ENCODE data around the gene BET1. TPM values are rescaled to one million over a fixed set of nuclear protein-coding genes. Genes with fewer than 3 reads are reported as not detected.
"Not testable (repeated sequence)": the region's sequence is repeated elsewhere in the genome, so short reads cannot be mapped to it uniquely, and the experiment has no call there.

BET1 gene
- polyA plus RNA-seq, 1 donor, result 48.5 TPM

- Histone ChIP-seq H3K27me3 (ENCODE audit: control insufficient read depth, insufficient read depth, low read length) (peaks cover 2% of the 10 kb centered on the region), H3K36me3 (ENCODE audit: control insufficient read depth, insufficient read depth, low read length) (no peaks in the 10 kb centered on the region), H3K4me3 (ENCODE audit: low read length) (no peak overlapping the region), H3K4me1 (ENCODE audit: control insufficient read depth, insufficient read depth, low read length) (no peaks in the 10 kb centered on the region), H3K27ac (ENCODE audit: low read length) (no peak overlapping the region), H3K9me3 (ENCODE audit: control insufficient read depth, low read depth, low read length) (no peaks in the 10 kb centered on the region)
- no peak for DNase-seq
Observed at GRCh38 chr7:94044806-94045205, 40.7 kb upstream of the BET1 start.

GRCh38 chr7:94043299-94043698, 39.1 kb upstream of the BET1 start:
- Histone ChIP-seq H3K36me3 (ENCODE audit: control insufficient read depth, insufficient read depth, low read length) (no peaks in the 10 kb centered on the region), H3K9me3 (ENCODE audit: control insufficient read depth, low read depth, low read length) (no peaks in the 10 kb centered on the region), H3K4me1 (ENCODE audit: control insufficient read depth, insufficient read depth, low read length) (no peaks in the 10 kb centered on the region), H3K4me3 (ENCODE audit: low read length) (no peak overlapping the region), H3K27me3 (ENCODE audit: control insufficient read depth, insufficient read depth, low read length) (peaks cover 2% of the 10 kb centered on the region), H3K27ac (ENCODE audit: low read length) (no peak overlapping the region)
- 80% methylated on average over 1 of the region's 1 CpG for WGBS (ENCODE audit: insufficient coverage, low lambda C conversion rate)
- DNase-seq, result no peak

- no peak overlapping the region for H3K27ac ChIP-seq (ENCODE audit: low read length)
- H3K27me3 ChIP-seq (ENCODE audit: control insufficient read depth, insufficient read depth, low read length), result peaks cover 2% of the 10 kb centered on the region
- no peak for DNase-seq
- no CpG with 5 or more reads among the region's 3 CpGs for WGBS (ENCODE audit: insufficient coverage, low lambda C conversion rate)
- no peaks in the 10 kb centered on the region for H3K9me3 ChIP-seq (ENCODE audit: control insufficient read depth, low read depth, low read length)
- H3K4me3 ChIP-seq (ENCODE audit: low read length), result no peak overlapping the region
- no peaks in the 10 kb centered on the region for H3K4me1 ChIP-seq (ENCODE audit: control insufficient read depth, insufficient read depth, low read length)
- no peaks in the 10 kb centered on the region for H3K36me3 ChIP-seq (ENCODE audit: control insufficient read depth, insufficient read depth, low read length)
Observed at GRCh38 chr7:94042381-94042780, 38.2 kb upstream of the BET1 start.

GRCh38 chr7:94041529-94041928, 37.4 kb upstream of the BET1 start:
- Histone ChIP-seq H3K27me3 (ENCODE audit: control insufficient read depth, insufficient read depth, low read length) (no peaks in the 10 kb centered on the region), H3K9me3 (ENCODE audit: control insufficient read depth, low read depth, low read length) (no peaks in the 10 kb centered on the region), H3K4me1 (ENCODE audit: control insufficient read depth, insufficient read depth, low read length) (no peaks in the 10 kb centered on the region), H3K36me3 (ENCODE audit: control insufficient read depth, insufficient read depth, low read length) (no peaks in the 10 kb centered on the region), H3K27ac (ENCODE audit: low read length) (no peak overlapping the region), H3K4me3 (ENCODE audit: low read length) (no peak overlapping the region)
- DNase-seq, result no peak

GRCh38 chr7:94040254-94040653, 36.1 kb upstream of the BET1 start:
- Histone ChIP-seq H3K27ac (ENCODE audit: low read length) (no peak overlapping the region), H3K4me3 (ENCODE audit: low read length) (no peak overlapping the region), H3K36me3 (ENCODE audit: control insufficient read depth, insufficient read depth, low read length) (no peaks in the 10 kb centered on the region), H3K4me1 (ENCODE audit: control insufficient read depth, insufficient read depth, low read length) (no peaks in the 10 kb centered on the region), H3K27me3 (ENCODE audit: control insufficient read depth, insufficient read depth, low read length) (no peaks in the 10 kb centered on the region), H3K9me3 (ENCODE audit: control insufficient read depth, low read depth, low read length) (no peaks in the 10 kb centered on the region)
- DNase-seq, result no peak
- WGBS (ENCODE audit: insufficient coverage, low lambda C conversion rate), result 80% methylated on average over 1 of the region's 2 CpGs

GRCh38 chr7:94039368-94040035, 35.3 kb upstream of the BET1 start:
- no peaks in the 10 kb centered on the region for H3K36me3 ChIP-seq (ENCODE audit: control insufficient read depth, insufficient read depth, low read length)
- 100% methylated on average over 1 of the region's 9 CpGs for WGBS (ENCODE audit: insufficient coverage, low lambda C conversion rate)
- no peak overlapping the region for H3K4me3 ChIP-seq (ENCODE audit: low read length)
- H3K27me3 ChIP-seq (ENCODE audit: control insufficient read depth, insufficient read depth, low read length), result no peaks in the 10 kb centered on the region
- no peaks in the 10 kb centered on the region for H3K9me3 ChIP-seq (ENCODE audit: control insufficient read depth, low read depth, low read length)
- no peak overlapping the region for H3K27ac ChIP-seq (ENCODE audit: low read length)
- no peaks in the 10 kb centered on the region for H3K4me1 ChIP-seq (ENCODE audit: control insufficient read depth, insufficient read depth, low read length)
- DNase-seq, result no peak

GRCh38 chr7:94031865-94032264, 27.7 kb upstream of the BET1 start:
- Histone ChIP-seq H3K36me3 (ENCODE audit: control insufficient read depth, insufficient read depth, low read length) (no peaks in the 10 kb centered on the region), H3K27me3 (ENCODE audit: control insufficient read depth, insufficient read depth, low read length) (no peaks in the 10 kb centered on the region), H3K27ac (ENCODE audit: low read length) (no peak overlapping the region), H3K4me3 (ENCODE audit: low read length) (no peak overlapping the region), H3K4me1 (ENCODE audit: control insufficient read depth, insufficient read depth, low read length) (no peaks in the 10 kb centered on the region), H3K9me3 (ENCODE audit: control insufficient read depth, low read depth, low read length) (no peaks in the 10 kb centered on the region)
- WGBS (ENCODE audit: insufficient coverage, low lambda C conversion rate), result 100% methylated on average over 2 of the region's 2 CpGs
- no peak for DNase-seq

- 80% methylated on average over 2 of the region's 3 CpGs for WGBS (ENCODE audit: insufficient coverage, low lambda C conversion rate)
- Histone ChIP-seq H3K36me3 (ENCODE audit: control insufficient read depth, insufficient read depth, low read length) (no peaks in the 10 kb centered on the region), H3K4me3 (ENCODE audit: low read length) (no peak overlapping the region), H3K27ac (ENCODE audit: low read length) (no peak overlapping the region), H3K27me3 (ENCODE audit: control insufficient read depth, insufficient read depth, low read length) (no peaks in the 10 kb centered on the region), H3K4me1 (ENCODE audit: control insufficient read depth, insufficient read depth, low read length) (no peaks in the 10 kb centered on the region), H3K9me3 (ENCODE audit: control insufficient read depth, low read depth, low read length) (no peaks in the 10 kb centered on the region)
- no peak for DNase-seq
Observed at GRCh38 chr7:94030634-94031033, 26.5 kb upstream of the BET1 start.

- H3K27ac ChIP-seq (ENCODE audit: low read length), result no peak overlapping the region
- H3K9me3 ChIP-seq (ENCODE audit: control insufficient read depth, low read depth, low read length), result no peaks in the 10 kb centered on the region
- no peaks in the 10 kb centered on the region for H3K4me1 ChIP-seq (ENCODE audit: control insufficient read depth, insufficient read depth, low read length)
- H3K4me3 ChIP-seq (ENCODE audit: low read length), result no peak overlapping the region
- no peak for DNase-seq
- no peaks in the 10 kb centered on the region for H3K36me3 ChIP-seq (ENCODE audit: control insufficient read depth, insufficient read depth, low read length)
- 69% methylated on average over 2 of the region's 3 CpGs for WGBS (ENCODE audit: insufficient coverage, low lambda C conversion rate)
- no peaks in the 10 kb centered on the region for H3K27me3 ChIP-seq (ENCODE audit: control insufficient read depth, insufficient read depth, low read length)
Observed at GRCh38 chr7:94029976-94030375, 25.8 kb upstream of the BET1 start.

GRCh38 chr7:94028768-94029167, 24.6 kb upstream of the BET1 start:
- no peak for DNase-seq
- WGBS (ENCODE audit: insufficient coverage, low lambda C conversion rate), result no CpG with 5 or more reads among the region's 1 CpG
- Histone ChIP-seq H3K36me3 (ENCODE audit: control insufficient read depth, insufficient read depth, low read length) (no peaks in the 10 kb centered on the region), H3K27ac (ENCODE audit: low read length) (no peak overlapping the region), H3K27me3 (ENCODE audit: control insufficient read depth, insufficient read depth, low read length) (no peaks in the 10 kb centered on the region), H3K4me3 (ENCODE audit: low read length) (no peak overlapping the region), H3K4me1 (ENCODE audit: control insufficient read depth, insufficient read depth, low read length) (no peaks in the 10 kb centered on the region), H3K9me3 (ENCODE audit: control insufficient read depth, low read depth, low read length) (no peaks in the 10 kb centered on the region)

- not testable (repeated sequence) for H3K9me3 ChIP-seq (ENCODE audit: control insufficient read depth, low read depth, low read length); H3K4me3 ChIP-seq (ENCODE audit: low read length); DNase-seq; H3K27ac ChIP-seq (ENCODE audit: low read length); H3K27me3 ChIP-seq (ENCODE audit: control insufficient read depth, insufficient read depth, low read length); H3K36me3 ChIP-seq (ENCODE audit: control insufficient read depth, insufficient read depth, low read length); H3K4me1 ChIP-seq (ENCODE audit: control insufficient read depth, insufficient read depth, low read length)
- no CpG with 5 or more reads among the region's 2 CpGs for WGBS (ENCODE audit: insufficient coverage, low lambda C conversion rate)
Observed at GRCh38 chr7:94026619-94027018, 22.5 kb upstream of the BET1 start.

Measured in large intestine (tissue), 3 donors.